Measurements from ENCODE around the gene CATSPERD.

DNA sequence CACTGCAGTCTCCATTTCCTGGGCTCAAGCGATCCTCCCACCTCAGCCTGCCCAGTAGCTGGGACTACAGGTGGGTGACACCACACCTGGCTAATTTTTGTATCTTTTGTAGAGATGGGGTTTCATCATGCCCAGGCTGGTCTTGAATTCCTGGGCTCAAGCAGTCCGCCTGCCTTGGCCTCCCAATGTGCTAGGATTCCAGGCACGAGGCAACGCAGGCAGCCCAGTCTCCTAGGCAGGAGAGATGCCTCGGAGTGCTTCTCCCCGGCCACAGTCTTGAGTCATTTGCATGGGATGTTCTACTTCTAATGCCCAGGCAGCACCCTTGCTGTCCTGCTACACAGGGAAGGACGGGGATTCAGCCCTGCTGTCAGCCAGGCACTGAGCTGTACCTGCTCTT lies 48.8 kb upstream of the CATSPERD start:
- TF ChIP-seq GATA3 (IDR thresholded peaks at IDR 0.05; ENCODE audit: low read depth, low read length) (no peak), GATA2 (IDR thresholded peaks at IDR 0.05; ENCODE audit: low read depth, low read length) (no peak)
